Fibroblast of lung (primary cell): ENCODE measurements around the gene NAA16.

Experiments used
- EZH2 ChIP-seq: IDR thresholded peaks from 2 replicates; pipeline ENCODE4 v1.5.1; 2012; ENCODE audit warnings: low read length, control low read depth, mild to moderate bottlenecking; ENCODE audit errors: missing control alignments
- TF ChIP-seq, protein P1 (sequence below), 2 donors: IDR thresholded peaks in 1 of 2; conservative IDR thresholded peaks in 1 of 2; 1 replicate in 1 of 2; 2 replicates in 1 of 2; pipeline ENCODE4 v1.5.1; 2011 to 2012; ENCODE audit warnings: low read length in 2 of 2, control low read depth in 1 of 2, inconsistent platforms in 1 of 2, low read depth in 1 of 2, mild to moderate bottlenecking in 1 of 2

- TF ChIP-seq, protein P1, sequence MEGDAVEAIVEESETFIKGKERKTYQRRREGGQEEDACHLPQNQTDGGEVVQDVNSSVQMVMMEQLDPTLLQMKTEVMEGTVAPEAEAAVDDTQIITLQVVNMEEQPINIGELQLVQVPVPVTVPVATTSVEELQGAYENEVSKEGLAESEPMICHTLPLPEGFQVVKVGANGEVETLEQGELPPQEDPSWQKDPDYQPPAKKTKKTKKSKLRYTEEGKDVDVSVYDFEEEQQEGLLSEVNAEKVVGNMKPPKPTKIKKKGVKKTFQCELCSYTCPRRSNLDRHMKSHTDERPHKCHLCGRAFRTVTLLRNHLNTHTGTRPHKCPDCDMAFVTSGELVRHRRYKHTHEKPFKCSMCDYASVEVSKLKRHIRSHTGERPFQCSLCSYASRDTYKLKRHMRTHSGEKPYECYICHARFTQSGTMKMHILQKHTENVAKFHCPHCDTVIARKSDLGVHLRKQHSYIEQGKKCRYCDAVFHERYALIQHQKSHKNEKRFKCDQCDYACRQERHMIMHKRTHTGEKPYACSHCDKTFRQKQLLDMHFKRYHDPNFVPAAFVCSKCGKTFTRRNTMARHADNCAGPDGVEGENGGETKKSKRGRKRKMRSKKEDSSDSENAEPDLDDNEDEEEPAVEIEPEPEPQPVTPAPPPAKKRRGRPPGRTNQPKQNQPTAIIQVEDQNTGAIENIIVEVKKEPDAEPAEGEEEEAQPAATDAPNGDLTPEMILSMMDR (conservative IDR thresholded peaks at IDR 0.05 in 1 of 2, IDR thresholded peaks at IDR 0.05 in 1 of 2; ENCODE audit: low read depth in 1 of 2, low read length in 2 of 2): no peak
- TF ChIP-seq EZH2: no peak
Observed at GRCh38 chr13:41387576-41387975, 76.5 kb downstream of the NAA16 start.
